ENCODE results near the gene COX7B2. TPM values are rescaled to one million over a fixed set of nuclear protein-coding genes. Genes with fewer than 3 reads are reported as not detected.

The COX7B2 gene
- polyA plus RNA-seq, 3 donors from 2014 or later, result not detected

- Mint-ChIP-seq H3K4me3 (no peak overlapping the region), H3K27ac (no peak overlapping the region), H3K27me3 (ENCODE audit: low read depth in 3 of 3) (peaks cover 0 to 1% (median 0%) of the 10 kb centered on the region in 3 donors), H3K4me1 (no peaks in the 10 kb centered on the region), H3K9me3 (no peaks in the 10 kb centered on the region), H3K36me3 (no peaks in the 10 kb centered on the region)
- DNase-seq, result no peak
Observed at GRCh38 chr4:46852800-46853199, 56.2 kb downstream of the COX7B2 start.

GRCh38 chr4:46850026-46850425 is 59.0 kb downstream of the COX7B2 start:
- no peak for DNase-seq
- Mint-ChIP-seq H3K4me1 (no peaks in the 10 kb centered on the region), H3K36me3 (no peaks in the 10 kb centered on the region), H3K27ac (no peak overlapping the region), H3K27me3 (ENCODE audit: low read depth in 3 of 3) (peaks cover 0 to 1% (median 0%) of the 10 kb centered on the region in 3 donors), H3K9me3 (no peaks in the 10 kb centered on the region), H3K4me3 (no peak overlapping the region)

GRCh38 chr4:46844325-46844917 is 64.6 kb downstream of the COX7B2 start:
- Mint-ChIP-seq H3K27me3 (ENCODE audit: low read depth in 3 of 3) (no peaks in the 10 kb centered on the region), H3K9me3 (no peaks in the 10 kb centered on the region), H3K4me3 (no peak overlapping the region), H3K4me1 (peaks cover 15 to 16% of the 10 kb centered on the region in 2 donors), H3K36me3 (no peaks in the 10 kb centered on the region), H3K27ac (no peak overlapping the region)
- DNase-seq, result peak; percentile 35 to 59 (median 47)

- H3K27ac Mint-ChIP-seq, result peak overlapping the region; percentile 56 to 84 (median 70)
- H3K9me3 Mint-ChIP-seq, result no peaks in the 10 kb centered on the region
- no peaks in the 10 kb centered on the region for H3K36me3 Mint-ChIP-seq
- peak overlapping the region; percentile 29 to 77 (median 38) for H3K4me3 Mint-ChIP-seq
- DNase-seq, result peak; percentile 11 to 46 (median 30)
- H3K27me3 Mint-ChIP-seq (ENCODE audit: low read depth in 3 of 3), result peaks cover 0 to 2% (median 0%) of the 10 kb centered on the region in 3 donors
- H3K4me1 Mint-ChIP-seq, result peaks cover 31 to 40% of the 10 kb centered on the region in 2 donors
Observed at GRCh38 chr4:46839128-46839527, 69.9 kb downstream of the COX7B2 start.

GRCh38 chr4:46837639-46838038 is 71.4 kb downstream of the COX7B2 start:
- no peak for DNase-seq
- Mint-ChIP-seq H3K36me3 (no peaks in the 10 kb centered on the region), H3K27me3 (ENCODE audit: low read depth in 3 of 3) (peaks cover 0 to 2% (median 0%) of the 10 kb centered on the region in 3 donors), H3K27ac (peak overlapping the region in 1 of 6 donors; percentile 19), H3K9me3 (peaks cover 0 to 3% (median 0%) of the 10 kb centered on the region in 6 donors), H3K4me1 (peaks cover 31 to 40% of the 10 kb centered on the region in 2 donors), H3K4me3 (no peak overlapping the region)

GRCh38 chr4:46836584-46836983 is 72.5 kb downstream of the COX7B2 start:
- DNase-seq, result no peak
- H3K9me3 Mint-ChIP-seq, result peaks cover 0 to 3% (median 0%) of the 10 kb centered on the region in 6 donors
- no peaks in the 10 kb centered on the region for H3K36me3 Mint-ChIP-seq
- H3K27ac Mint-ChIP-seq, result peak overlapping the region in 1 of 6 donors; percentile 20
- H3K27me3 Mint-ChIP-seq (ENCODE audit: low read depth in 3 of 3), result peaks cover 0 to 3% (median 2%) of the 10 kb centered on the region in 3 donors
- H3K4me1 Mint-ChIP-seq, result peaks cover 31 to 40% of the 10 kb centered on the region in 2 donors
- no peak overlapping the region for H3K4me3 Mint-ChIP-seq

GRCh38 chr4:46830971-46831454 is 78.0 kb downstream of the COX7B2 start:
- no peaks in the 10 kb centered on the region for H3K4me1 Mint-ChIP-seq
- no peak overlapping the region for H3K4me3 Mint-ChIP-seq
- H3K9me3 Mint-ChIP-seq, result peaks cover 0 to 3% (median 0%) of the 10 kb centered on the region in 6 donors
- H3K36me3 Mint-ChIP-seq, result no peaks in the 10 kb centered on the region
- DNase-seq, result no peak
- no peak overlapping the region for H3K27ac Mint-ChIP-seq
- H3K27me3 Mint-ChIP-seq (ENCODE audit: low read depth in 3 of 3), result peaks cover 0 to 3% (median 2%) of the 10 kb centered on the region in 3 donors

GRCh38 chr4:46820154-46820553 is 88.9 kb downstream of the COX7B2 start:
- no peak overlapping the region for H3K27ac Mint-ChIP-seq
- H3K9me3 Mint-ChIP-seq, result peaks cover 0 to 2% (median 0%) of the 10 kb centered on the region in 6 donors
- H3K36me3 Mint-ChIP-seq, result no peaks in the 10 kb centered on the region
- no peaks in the 10 kb centered on the region for H3K4me1 Mint-ChIP-seq
- no peak for DNase-seq
- H3K4me3 Mint-ChIP-seq, result no peak overlapping the region
- peaks cover 2 to 4% (median 3%) of the 10 kb centered on the region in 3 donors for H3K27me3 Mint-ChIP-seq (ENCODE audit: low read depth in 3 of 3)

- no peaks in the 10 kb centered on the region for H3K9me3 Mint-ChIP-seq
- H3K36me3 Mint-ChIP-seq, result no peaks in the 10 kb centered on the region
- no peak overlapping the region for H3K27ac Mint-ChIP-seq
- no peak for DNase-seq
- peaks cover 0 to 3% (median 1%) of the 10 kb centered on the region in 3 donors for H3K27me3 Mint-ChIP-seq (ENCODE audit: low read depth in 3 of 3)
- no peaks in the 10 kb centered on the region for H3K4me1 Mint-ChIP-seq
- H3K4me3 Mint-ChIP-seq, result no peak overlapping the region
Observed at GRCh38 chr4:46819095-46819494, 90.0 kb downstream of the COX7B2 start.

GRCh38 chr4:46818604-46819003 is 90.4 kb downstream of the COX7B2 start:
- no peak overlapping the region for H3K4me3 Mint-ChIP-seq
- no peaks in the 10 kb centered on the region for H3K4me1 Mint-ChIP-seq
- no peaks in the 10 kb centered on the region for H3K9me3 Mint-ChIP-seq
- H3K36me3 Mint-ChIP-seq, result no peaks in the 10 kb centered on the region
- no peak for DNase-seq
- H3K27me3 Mint-ChIP-seq (ENCODE audit: low read depth in 3 of 3), result peaks cover 0 to 3% (median 1%) of the 10 kb centered on the region in 3 donors
- no peak overlapping the region for H3K27ac Mint-ChIP-seq

- no peak overlapping the region for H3K27ac Mint-ChIP-seq
- H3K9me3 Mint-ChIP-seq, result peaks cover 0 to 3% (median 0%) of the 10 kb centered on the region in 6 donors
- H3K4me3 Mint-ChIP-seq, result no peak overlapping the region
- DNase-seq, result no peak
- no peaks in the 10 kb centered on the region for H3K4me1 Mint-ChIP-seq
- H3K36me3 Mint-ChIP-seq, result peaks cover 0 to 3% (median 0%) of the 10 kb centered on the region in 3 donors
- H3K27me3 Mint-ChIP-seq (ENCODE audit: low read depth in 3 of 3), result peaks cover 0 to 3% (median 1%) of the 10 kb centered on the region in 3 donors
Observed at GRCh38 chr4:46817806-46818205, 91.2 kb downstream of the COX7B2 start.

GRCh38 chr4:46804781-46805413 is 104.1 kb downstream of the COX7B2 start:
- H3K36me3 Mint-ChIP-seq, result no peaks in the 10 kb centered on the region
- H3K4me1 Mint-ChIP-seq, result no peaks in the 10 kb centered on the region
- no peak overlapping the region for H3K27ac Mint-ChIP-seq
- no peak overlapping the region for H3K4me3 Mint-ChIP-seq
- no peak for DNase-seq
- H3K9me3 Mint-ChIP-seq, result peaks cover 0 to 2% (median 0%) of the 10 kb centered on the region in 6 donors
- H3K27me3 Mint-ChIP-seq (ENCODE audit: low read depth in 3 of 3), result peaks cover 2 to 4% (median 2%) of the 10 kb centered on the region in 3 donors

GRCh38 chr4:46793036-46793435 is 116.0 kb downstream of the COX7B2 start:
- DNase-seq, result no peak
- Mint-ChIP-seq H3K4me3 (no peak overlapping the region), H3K36me3 (no peaks in the 10 kb centered on the region), H3K9me3 (peaks cover 0 to 13% (median 4%) of the 10 kb centered on the region in 6 donors), H3K27me3 (ENCODE audit: low read depth in 3 of 3) (peaks cover 0 to 2% (median 0%) of the 10 kb centered on the region in 3 donors), H3K27ac (no peak overlapping the region), H3K4me1 (no peaks in the 10 kb centered on the region)

- DNase-seq, result no peak
- Mint-ChIP-seq H3K27ac (no peak overlapping the region), H3K36me3 (no peaks in the 10 kb centered on the region), H3K9me3 (peaks cover 0 to 2% (median 0%) of the 10 kb centered on the region in 6 donors), H3K4me3 (no peak overlapping the region), H3K27me3 (ENCODE audit: low read depth in 3 of 3) (no peaks in the 10 kb centered on the region), H3K4me1 (no peaks in the 10 kb centered on the region)
Observed at GRCh38 chr4:46781434-46782092, 127.5 kb downstream of the COX7B2 start.
